NCI-H1092 (cell line): ENCODE results near the gene PCDHGA1.

Experiments
- DNase-seq: peaks from one replicate; lab custom pipeline; 2025; lab: John Stamatoyannopoulos, UW

Gene PCDHGA1

GRCh38 chr5:141534492-141535213 is 204.3 kb downstream of the PCDHGA1 start:
- DNase-seq, result no peak

- no peak for DNase-seq
These were observed 212.7 kb downstream of the PCDHGA1 start for GRCh38 chr5:141543053-141543452.

GRCh38 chr5:141547488-141547887 is 217.2 kb downstream of the PCDHGA1 start:
- no peak for DNase-seq

- no peak for DNase-seq
These were observed 217.6 kb downstream of the PCDHGA1 start for GRCh38 chr5:141547921-141548320.

GRCh38 chr5:141557681-141558136 is 227.4 kb downstream of the PCDHGA1 start:
- DNase-seq, result peak; percentile 83

- no peak for DNase-seq
These were observed 227.8 kb downstream of the PCDHGA1 start for GRCh38 chr5:141558150-141558549.

- DNase-seq, result no peak
These were observed 229.1 kb downstream of the PCDHGA1 start for GRCh38 chr5:141559461-141559860.

- peak; percentile 46 for DNase-seq
These were observed 229.8 kb downstream of the PCDHGA1 start for GRCh38 chr5:141560151-141560550.

GRCh38 chr5:141560725-141561483 is 230.6 kb downstream of the PCDHGA1 start:
- peak; percentile 92 for DNase-seq
